GM06990 (cell line): ENCODE results near the gene MRPS27.

Experiments used
- DNase-seq: peaks from one replicate; pipeline ENCODE4 v3.0.0-alpha.2; 2011; ENCODE audit not compliant: insufficient read length; ENCODE audit errors: extremely low read depth
- H3K27me3 ChIP-seq: replicated peaks from 2 replicates; pipeline ENCODE4 v1.6.0; 2011; ENCODE audit warnings: low read length; ENCODE audit not compliant: control insufficient read depth, insufficient read depth
- H3K36me3 ChIP-seq: 2 replicates; pipeline ENCODE4 v1.5.1; 2011; ENCODE audit warnings: low read length; ENCODE audit not compliant: control insufficient read depth, insufficient read depth
- H3K4me3 ChIP-seq: replicated peaks from 2 replicates; pipeline ENCODE4 v1.5.1; 2011; ENCODE audit warnings: low read depth, mild to moderate bottlenecking, control low read depth, low read length
- TF ChIP-seq, protein P1 (sequence below): IDR thresholded peaks from 2 replicates; pipeline ENCODE4 v1.5.1; 2011; ENCODE audit warnings: low read length, control low read depth, mild to moderate bottlenecking, inconsistent platforms; ENCODE audit not compliant: insufficient read depth, poor library complexity, severe bottlenecking

The MRPS27 gene

DNA sequence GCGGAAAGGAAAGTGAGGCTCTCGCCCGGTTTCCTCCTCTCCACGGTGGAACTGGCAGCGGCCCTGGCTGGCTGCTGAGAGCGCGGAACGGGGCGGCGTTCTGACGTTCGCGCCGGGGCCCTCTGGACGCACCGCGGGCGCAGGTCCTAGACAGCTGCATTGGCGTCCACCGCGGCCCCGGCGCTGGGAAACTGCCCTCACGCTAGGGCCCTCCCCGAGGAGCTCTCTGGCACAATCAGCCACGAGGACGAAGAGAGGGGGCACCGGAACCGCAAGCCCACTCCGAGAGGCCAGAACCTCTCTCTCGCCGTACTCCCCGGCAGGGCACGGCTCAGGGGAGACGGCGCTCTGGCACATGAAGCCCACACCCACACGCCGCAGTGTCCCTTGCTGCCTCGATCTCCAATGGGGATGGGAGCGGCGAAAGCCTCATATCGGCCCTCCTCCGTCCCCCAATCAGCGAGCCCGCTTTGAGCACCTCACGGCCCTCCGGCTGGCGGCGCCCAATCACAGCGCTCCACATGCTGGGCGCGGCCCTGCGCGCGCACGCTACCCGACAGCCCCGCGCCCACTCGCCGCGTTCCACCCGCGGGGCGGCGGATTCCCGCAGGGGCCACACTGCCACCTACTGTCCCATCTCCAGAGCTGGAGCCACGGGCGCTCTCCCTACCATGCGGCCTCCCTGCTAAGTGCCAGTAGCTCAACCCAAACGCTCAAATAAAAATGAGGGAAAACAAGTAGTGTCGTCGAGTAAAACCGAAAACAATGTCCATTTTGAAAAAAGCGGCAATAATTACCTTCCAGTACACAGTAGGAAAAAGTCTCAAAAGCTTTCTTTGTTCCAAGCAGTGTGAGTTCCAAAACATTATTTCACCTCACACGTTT lies 11.8 kb downstream of the MRPS27 start:
- peak; percentile 99 for DNase-seq
- TF ChIP-seq, protein P1, sequence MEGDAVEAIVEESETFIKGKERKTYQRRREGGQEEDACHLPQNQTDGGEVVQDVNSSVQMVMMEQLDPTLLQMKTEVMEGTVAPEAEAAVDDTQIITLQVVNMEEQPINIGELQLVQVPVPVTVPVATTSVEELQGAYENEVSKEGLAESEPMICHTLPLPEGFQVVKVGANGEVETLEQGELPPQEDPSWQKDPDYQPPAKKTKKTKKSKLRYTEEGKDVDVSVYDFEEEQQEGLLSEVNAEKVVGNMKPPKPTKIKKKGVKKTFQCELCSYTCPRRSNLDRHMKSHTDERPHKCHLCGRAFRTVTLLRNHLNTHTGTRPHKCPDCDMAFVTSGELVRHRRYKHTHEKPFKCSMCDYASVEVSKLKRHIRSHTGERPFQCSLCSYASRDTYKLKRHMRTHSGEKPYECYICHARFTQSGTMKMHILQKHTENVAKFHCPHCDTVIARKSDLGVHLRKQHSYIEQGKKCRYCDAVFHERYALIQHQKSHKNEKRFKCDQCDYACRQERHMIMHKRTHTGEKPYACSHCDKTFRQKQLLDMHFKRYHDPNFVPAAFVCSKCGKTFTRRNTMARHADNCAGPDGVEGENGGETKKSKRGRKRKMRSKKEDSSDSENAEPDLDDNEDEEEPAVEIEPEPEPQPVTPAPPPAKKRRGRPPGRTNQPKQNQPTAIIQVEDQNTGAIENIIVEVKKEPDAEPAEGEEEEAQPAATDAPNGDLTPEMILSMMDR = peak; percentile 75
- H3K36me3 ChIP-seq = peaks cover 9% of the 10 kb centered on the region; the same call in 1 of the 2 replicates
- no peaks in the 10 kb centered on the region for H3K27me3 ChIP-seq
- peak overlapping the region; percentile 94 for H3K4me3 ChIP-seq

DNA sequence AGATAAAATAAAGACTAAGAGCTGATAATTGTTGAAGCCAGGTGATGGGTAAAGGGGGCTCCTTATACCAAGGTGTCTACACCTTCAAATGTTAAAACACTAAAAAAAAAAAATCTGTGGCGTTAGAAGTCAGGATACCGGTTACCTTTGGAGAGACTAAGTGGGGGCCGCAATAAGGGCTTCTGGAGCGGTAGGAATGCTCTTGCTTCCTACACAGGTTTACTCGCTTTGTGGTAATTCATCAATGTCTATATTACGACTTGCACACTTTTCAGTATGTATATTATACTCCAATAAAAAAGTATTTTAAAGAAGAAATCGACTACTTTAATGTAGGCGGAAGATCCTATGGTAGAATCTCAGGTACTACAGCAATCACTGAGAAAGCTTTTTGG lies 12.5 kb downstream of the MRPS27 start:
- Histone ChIP-seq H3K4me3 (peak overlapping the region; percentile 94), H3K27me3 (no peaks in the 10 kb centered on the region), H3K36me3 (peaks cover 9% of the 10 kb centered on the region; the same call in 1 of the 2 replicates)
- TF ChIP-seq, protein P1 = no peak
- no peak for DNase-seq

DNA sequence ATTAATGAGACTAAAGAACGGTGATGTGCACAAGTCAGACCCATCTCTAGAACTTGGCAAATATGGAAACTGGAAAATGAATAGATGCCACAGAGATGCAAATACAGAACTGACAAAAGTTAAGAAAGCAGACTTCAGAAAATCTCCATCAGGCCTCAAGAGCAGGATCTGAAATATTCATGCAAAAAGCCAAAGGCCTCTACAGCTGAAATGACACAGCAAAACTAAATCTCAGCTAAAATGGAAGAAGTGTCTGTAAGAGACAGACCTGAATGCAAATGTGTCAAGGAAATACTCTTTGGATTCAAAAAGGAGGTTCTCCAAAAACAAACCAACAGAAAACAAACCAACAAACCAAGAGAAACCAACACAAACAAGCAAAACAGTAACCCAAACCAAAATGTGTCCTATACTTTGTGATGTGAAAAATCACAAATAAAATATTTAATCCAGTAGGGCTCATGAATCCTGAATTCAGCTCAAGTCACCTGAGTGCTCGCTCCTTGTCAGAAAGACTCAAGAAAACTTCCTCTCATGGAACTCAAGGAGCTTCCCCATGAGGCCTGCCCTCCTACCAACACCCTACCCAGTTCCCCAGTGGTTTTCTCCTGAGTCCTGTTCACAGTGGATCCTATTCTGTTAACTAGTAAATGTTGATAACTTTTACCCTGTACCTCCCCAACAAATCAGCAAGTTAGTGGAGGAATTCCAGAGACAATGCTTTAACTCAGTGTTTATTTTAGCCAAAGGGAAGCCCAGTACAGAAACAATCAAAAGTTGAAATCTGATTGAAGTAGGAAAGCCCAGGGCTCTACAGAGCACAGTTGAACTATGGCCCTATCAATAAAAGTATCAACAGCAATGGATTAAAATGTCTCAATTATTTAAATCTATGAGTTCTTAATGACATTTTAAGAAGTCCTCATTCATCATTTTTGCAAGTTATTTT lies 14.6 kb downstream of the MRPS27 start:
- H3K27me3 ChIP-seq = no peaks in the 10 kb centered on the region
- H3K4me3 ChIP-seq = peak overlapping the region; percentile 7
- H3K36me3 ChIP-seq = peaks cover 8% of the 10 kb centered on the region; the same call in 1 of the 2 replicates
- TF ChIP-seq, protein P1 = no peak
- peak; percentile 35 for DNase-seq

DNA sequence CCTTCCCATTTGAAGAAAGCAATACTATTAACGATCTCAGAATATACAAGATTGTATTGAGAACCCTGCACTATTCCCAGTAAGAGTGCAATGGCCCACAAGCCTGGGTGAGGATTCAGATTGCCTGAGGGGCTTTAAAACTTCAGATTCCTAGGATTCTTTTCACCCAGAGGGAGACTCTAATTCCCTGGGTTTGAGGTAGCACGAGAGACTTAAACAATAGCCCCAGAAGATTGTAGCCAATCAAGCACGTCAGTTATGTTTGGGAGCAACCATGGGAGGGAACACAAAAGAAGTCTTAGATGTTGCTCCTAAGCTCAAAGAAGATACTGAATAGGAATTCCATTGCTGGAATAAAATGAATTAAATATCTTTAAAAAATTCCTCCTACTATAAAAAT lies 17.9 kb downstream of the MRPS27 start:
- TF ChIP-seq, protein P1 = no peak
- no peak for DNase-seq
- Histone ChIP-seq H3K27me3 (no peaks in the 10 kb centered on the region), H3K4me3 (no peak overlapping the region), H3K36me3 (no peaks in the 10 kb centered on the region)

DNA sequence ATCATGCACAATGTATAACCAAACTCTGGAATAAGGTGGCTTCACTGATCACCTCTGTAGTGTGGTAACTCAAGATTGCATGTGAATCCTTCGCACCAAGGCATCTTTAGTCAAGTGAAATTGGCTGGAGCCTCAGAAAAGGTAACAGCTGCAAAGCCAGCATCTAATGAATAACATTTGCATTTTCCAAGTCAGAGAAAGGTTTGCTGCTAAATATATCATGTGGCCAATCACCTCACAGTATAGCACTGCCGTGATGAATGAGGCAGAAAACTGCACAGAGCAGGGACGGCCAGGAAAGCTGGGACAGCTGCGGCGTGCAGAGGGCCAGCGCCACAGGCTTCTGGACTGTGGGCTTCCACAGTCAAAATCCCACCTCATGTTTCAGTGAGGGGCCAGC lies 18.5 kb downstream of the MRPS27 start:
- H3K27me3 ChIP-seq = no peaks in the 10 kb centered on the region
- no peaks in the 10 kb centered on the region for H3K36me3 ChIP-seq
- TF ChIP-seq, protein P1 = no peak
- peak overlapping the region; percentile 33 for H3K4me3 ChIP-seq
- peak; percentile 57 for DNase-seq
